ENCODE results near the gene SWAP70. TPM values are rescaled to one million over a fixed set of nuclear protein-coding genes. Genes with fewer than 3 reads are reported as not detected.

Gene SWAP70
- total and polyA plus RNA-seq, 2 of the 13 experiments (the other 11 are each of a cell fraction or from before 2014, with no cell fraction given) = 4.6 to 8.7 TPM

GRCh38 chr11:9755561-9756185 lies 91.8 kb downstream of the SWAP70 start:
- TF ChIP-seq ZSCAN5A (CRISPR knock-in tag; IDR thresholded peaks at IDR 0.05; ENCODE audit: borderline replicate concordance) (no peak), REPIN1 (CRISPR knock-in tag; IDR thresholded peaks at IDR 0.05; ENCODE audit: borderline replicate concordance, low read depth) (no peak), RBM22 (optimal IDR thresholded peaks at IDR 0.05; ENCODE audit: low read length) (peak; percentile 18)
- intact Hi-C loops (cut with micrococcal nuclease; ENCODE audit: unreplicated experiment) = loop anchor here (5.0 kb wide), 1 partner anchor 552 kb away; the partner anchor contains the start of gene ADM
- CTCF ChIA-PET (ENCODE audit: low intra/inter-chr PET ratio, low total read pairs) = no interaction called here
- Histone ChIP-seq H4K20me1 (ENCODE audit: insufficient read depth, low read length) (no peaks in the 10 kb centered on the region), H3K79me2 (ENCODE audit: insufficient read depth, low read length) (peaks cover 12% of the 10 kb centered on the region), H3K9me3 (ENCODE audit: low read length) (no peaks in the 10 kb centered on the region), H3K27me3 (ENCODE audit: control insufficient read depth in 1 of 2, insufficient read depth in 2 of 2, low read length in 2 of 2) (no peaks in the 10 kb centered on the region; a peak in 1 of 5 replicates), H3K4me3 (replicated peaks in 1 of 3; ENCODE audit: insufficient read depth in 1 of 3, low read depth in 2 of 3, low read length in 3 of 3) (no peak overlapping the region), H3K9ac (ENCODE audit: insufficient read depth, low read depth, low read length) (no peak overlapping the region), H3K36me3 (replicated peaks in 1 of 2; ENCODE audit: control insufficient read depth in 1 of 2, insufficient read depth in 2 of 2, low read length in 2 of 2) (0 out of 5 replicates have a peak, but pooled peaks cover under 1 to 1% of the 10 kb centered on the region in 2 experiments), H3K27ac (ENCODE audit: extremely low read length, insufficient read depth, low read length) (no peak overlapping the region), H3K4me1 (ENCODE audit: insufficient read depth, low read length) (peaks cover 67% of the 10 kb centered on the region), H2AFZ (ENCODE audit: low read length) (no peak overlapping the region), H3K4me2 (ENCODE audit: low read depth, low read length) (no peak overlapping the region)
- no TSS peak for BruUV-seq (replicated peaks)
- in situ Hi-C loops (cut with HindIII; ENCODE audit: extremely low pct_ligation_motif_present, low pct_unique_long_range_greater_than_20kb) = loop anchor here (10.0 kb wide), 1 partner anchor 61 kb away; no protein-coding TSS in a partner anchor
- no peak for DNase-seq (ENCODE audit: low spot score)
- POLR2A ChIA-PET = no interaction called here
- no peak for FAIRE-seq
- ATAC-seq = no peak
- WGBS (ENCODE audit: low lambda C conversion rate) = 83% methylated on average over 6 of the region's 7 CpGs

GRCh38 chr11:9756461-9756860 lies 92.6 kb downstream of the SWAP70 start:
- no peaks in the 10 kb centered on the region for H3K36me3 ChIP-seq (replicated peaks in 1 of 2; ENCODE audit: control insufficient read depth in 1 of 2, insufficient read depth in 2 of 2, low read length in 2 of 2)
- H3K9ac ChIP-seq (ENCODE audit: insufficient read depth, low read depth, low read length) = no peak overlapping the region
- 98% methylated on average over 5 of the region's 5 CpGs for WGBS (ENCODE audit: low lambda C conversion rate)
- H3K4me2 ChIP-seq (ENCODE audit: low read depth, low read length) = no peak overlapping the region
- H3K4me1 ChIP-seq (ENCODE audit: insufficient read depth, low read length) = peaks cover 69% of the 10 kb centered on the region
- in situ Hi-C loops (cut with HindIII; ENCODE audit: extremely low pct_ligation_motif_present, low pct_unique_long_range_greater_than_20kb) = loop anchor here (10.0 kb wide), 1 partner anchor 62 kb away; no protein-coding TSS in a partner anchor
- H2AFZ ChIP-seq (ENCODE audit: low read length) = no peak overlapping the region
- ChIA-PET CTCF (ENCODE audit: low intra/inter-chr PET ratio, low total read pairs) (no interaction called here), POLR2A (no interaction called here)
- ATAC-seq = no peak
- DNase-seq (ENCODE audit: low spot score) = no peak
- H3K27me3 ChIP-seq (ENCODE audit: control insufficient read depth in 1 of 2, insufficient read depth in 2 of 2, low read length in 2 of 2) = no peaks in the 10 kb centered on the region; a peak in 1 of 5 replicates
- no peaks in the 10 kb centered on the region for H3K9me3 ChIP-seq (ENCODE audit: low read length)
- H3K4me3 ChIP-seq (replicated peaks in 1 of 3; ENCODE audit: insufficient read depth in 1 of 3, low read depth in 2 of 3, low read length in 3 of 3) = no peak overlapping the region
- H4K20me1 ChIP-seq (ENCODE audit: insufficient read depth, low read length) = no peaks in the 10 kb centered on the region
- no TSS peak for BruUV-seq (replicated peaks)
- H3K79me2 ChIP-seq (ENCODE audit: insufficient read depth, low read length) = peaks cover 12% of the 10 kb centered on the region
- intact Hi-C loops (cut with micrococcal nuclease; ENCODE audit: unreplicated experiment) = loop anchor here (5.0 kb wide), 1 partner anchor 551 kb away; the partner anchor contains the start of gene ADM
- FAIRE-seq = no peak
- no peak overlapping the region for H3K27ac ChIP-seq (ENCODE audit: extremely low read length, insufficient read depth, low read length)
- no peak for TF ChIP-seq RARG (CRISPR knock-in tag; IDR thresholded peaks at IDR 0.05; ENCODE audit: low read depth)
- TF ChIP-seq SMARCC2 (IDR thresholded peaks at IDR 0.05) = no peak
- no peak for TF ChIP-seq THAP8 (CRISPR knock-in tag; IDR thresholded peaks at IDR 0.05; ENCODE audit: borderline replicate concordance)
- no peak for TF ChIP-seq MAFG (CRISPR knock-in tag; IDR thresholded peaks at IDR 0.05)
- no peak for TF ChIP-seq ZNF800 (CRISPR knock-in tag; IDR thresholded peaks at IDR 0.05)
- TF ChIP-seq SIX4 (CRISPR knock-in tag; IDR thresholded peaks at IDR 0.05) = no peak
- TF ChIP-seq U2AF1 (optimal IDR thresholded peaks at IDR 0.05; ENCODE audit: low read depth, low read length) = no peak
- no peak for TF ChIP-seq BRF2 (CRISPR knock-in tag; IDR thresholded peaks at IDR 0.05)
- TF ChIP-seq TBL1XR1 (IDR thresholded peaks at IDR 0.05; ENCODE audit: borderline replicate concordance, low read length, partially characterized antibody) = no peak
